ENCODE measurements around the gene SOX5.

The SOX5 gene

GRCh38 chr12:23893611-23894010, 55.9 kb downstream of the SOX5 start:
- TF ChIP-seq, protein P1, sequence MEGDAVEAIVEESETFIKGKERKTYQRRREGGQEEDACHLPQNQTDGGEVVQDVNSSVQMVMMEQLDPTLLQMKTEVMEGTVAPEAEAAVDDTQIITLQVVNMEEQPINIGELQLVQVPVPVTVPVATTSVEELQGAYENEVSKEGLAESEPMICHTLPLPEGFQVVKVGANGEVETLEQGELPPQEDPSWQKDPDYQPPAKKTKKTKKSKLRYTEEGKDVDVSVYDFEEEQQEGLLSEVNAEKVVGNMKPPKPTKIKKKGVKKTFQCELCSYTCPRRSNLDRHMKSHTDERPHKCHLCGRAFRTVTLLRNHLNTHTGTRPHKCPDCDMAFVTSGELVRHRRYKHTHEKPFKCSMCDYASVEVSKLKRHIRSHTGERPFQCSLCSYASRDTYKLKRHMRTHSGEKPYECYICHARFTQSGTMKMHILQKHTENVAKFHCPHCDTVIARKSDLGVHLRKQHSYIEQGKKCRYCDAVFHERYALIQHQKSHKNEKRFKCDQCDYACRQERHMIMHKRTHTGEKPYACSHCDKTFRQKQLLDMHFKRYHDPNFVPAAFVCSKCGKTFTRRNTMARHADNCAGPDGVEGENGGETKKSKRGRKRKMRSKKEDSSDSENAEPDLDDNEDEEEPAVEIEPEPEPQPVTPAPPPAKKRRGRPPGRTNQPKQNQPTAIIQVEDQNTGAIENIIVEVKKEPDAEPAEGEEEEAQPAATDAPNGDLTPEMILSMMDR (IDR thresholded peaks at IDR 0.05; ENCODE audit: low read depth, low read length), result no peak
- no peak for DNase-seq (ENCODE audit: extremely low read depth, low read depth)

DNA sequence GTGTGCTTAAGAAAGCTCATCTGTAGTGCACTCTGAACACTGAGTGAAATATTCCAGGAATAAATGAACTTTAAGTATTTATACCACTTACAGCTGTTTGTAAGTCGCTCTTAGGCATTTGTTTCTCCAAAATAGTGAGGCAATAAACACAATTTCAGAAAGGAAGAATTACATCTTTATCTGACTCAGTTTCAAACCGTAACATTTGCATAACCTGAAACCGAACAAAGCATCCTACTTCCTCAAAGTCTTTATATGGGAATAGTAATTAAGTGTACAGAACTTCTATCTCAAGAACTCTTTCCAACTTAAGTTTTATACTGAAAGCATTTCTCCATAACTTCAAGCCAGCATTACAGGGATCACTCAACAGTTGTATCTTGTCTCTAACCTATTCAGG, 58.4 kb downstream of the SOX5 start:
- TF ChIP-seq, protein P1 (IDR thresholded peaks at IDR 0.05; ENCODE audit: low read depth, low read length), result no peak
- no peak for DNase-seq (ENCODE audit: extremely low read depth, low read depth)

DNA sequence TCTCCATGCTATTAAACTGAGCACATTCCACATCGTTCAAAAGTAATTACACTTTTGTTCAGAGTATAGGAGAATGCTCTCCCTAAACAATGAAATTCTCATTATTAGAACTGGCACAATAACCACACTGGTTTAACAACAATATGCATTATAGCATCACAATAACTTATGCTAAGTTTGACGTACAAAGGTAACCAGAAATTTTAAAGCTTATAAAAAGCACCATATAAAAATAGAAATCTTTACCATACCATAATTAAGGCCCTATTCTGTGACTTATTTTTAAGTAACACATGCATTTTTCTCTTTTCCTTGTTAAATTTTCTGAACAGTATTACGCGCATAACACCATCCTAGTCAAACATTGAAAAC, 60.4 kb downstream of the SOX5 start:
- TF ChIP-seq, protein P1 (IDR thresholded peaks at IDR 0.05; ENCODE audit: low read depth, low read length), result no peak
- DNase-seq (ENCODE audit: extremely low read depth, low read depth), result no peak

DNA sequence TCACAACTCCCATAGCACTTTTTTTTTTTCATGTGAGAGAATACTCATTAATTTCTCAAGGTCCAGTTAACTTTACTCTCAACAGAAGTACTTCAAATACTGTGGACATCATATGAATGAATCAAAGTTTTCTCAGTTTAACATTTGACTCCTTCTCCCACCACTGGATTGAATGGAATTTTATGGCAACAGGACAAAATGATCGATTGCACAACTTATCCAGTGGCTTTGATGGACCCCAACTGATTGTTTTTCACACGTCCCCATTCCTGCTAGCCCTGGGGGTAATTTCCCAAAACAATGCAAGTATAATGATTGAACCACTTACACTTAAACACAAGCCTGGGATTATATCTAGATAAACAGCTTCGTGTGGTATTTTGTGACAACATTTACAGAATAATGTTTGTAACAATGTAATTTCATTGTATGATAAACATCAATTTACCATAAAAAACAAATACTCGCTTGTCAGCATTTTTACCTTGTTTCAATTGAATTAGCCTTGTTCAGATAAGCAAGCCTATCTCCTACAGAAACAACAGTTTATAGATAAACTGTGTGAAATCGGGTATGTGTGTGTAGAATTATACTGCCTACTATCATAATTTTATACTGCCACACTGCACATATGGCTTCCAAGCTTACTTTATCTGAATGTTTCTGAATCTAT, 60.9 kb downstream of the SOX5 start:
- TF ChIP-seq, protein P1 (IDR thresholded peaks at IDR 0.05; ENCODE audit: low read depth, low read length), result no peak
- no peak for DNase-seq (ENCODE audit: extremely low read depth, low read depth)

- TF ChIP-seq, protein P1 (IDR thresholded peaks at IDR 0.05; ENCODE audit: low read depth, low read length), result no peak
- DNase-seq (ENCODE audit: extremely low read depth, low read depth), result no peak
Observed at GRCh38 chr12:23887055-23887835, 62.2 kb downstream of the SOX5 start.

GRCh38 chr12:23885394-23885793, 64.1 kb downstream of the SOX5 start:
- TF ChIP-seq, protein P1 (IDR thresholded peaks at IDR 0.05; ENCODE audit: low read depth, low read length), result no peak
- DNase-seq (ENCODE audit: extremely low read depth, low read depth), result no peak

- DNase-seq (ENCODE audit: extremely low read depth, low read depth), result no peak
Observed at GRCh38 chr12:23884909-23885308, 64.6 kb downstream of the SOX5 start.

More at GRCh38 chr12:23884909-23885308, 64.6 kb downstream of the SOX5 start:
- TF ChIP-seq, protein P1 (IDR thresholded peaks at IDR 0.05; ENCODE audit: low read depth, low read length), result no peak

Data from AG09319 (cell line).